Psoas muscle (tissue), 8 donors: ENCODE measurements around the gene SLC44A2. TPM values are rescaled to one million over a fixed set of nuclear protein-coding genes. Genes with fewer than 3 reads are reported as not detected.

ENCODE experiments used
- ATAC-seq, 4 donors: fragments of 200-7000 bp; cut with Tn5 transposase; one replicate each; pipeline ENCODE4 v1.9.1; 2020; ENCODE audit warnings: moderate library complexity in 3 of 4, mild to moderate bottlenecking in 2 of 4
- DNase-seq, 2 donors: peaks; one replicate each; pipeline ENCODE4 v3.0.0-alpha.2; 2020
- H3K27ac ChIP-seq: fragments of 200-600 bp; one replicate; pipeline ENCODE4 v1.8.0; 2022
- H3K27me3 ChIP-seq, 3 donors: fragments of 200-600 bp in 1 of 3; one replicate each; pipeline versions ENCODE4 v1.6.1 to v1.8.0; 2013 to 2022; ENCODE audit warnings: low read length in 2 of 3, mild to moderate bottlenecking in 2 of 3, moderate library complexity in 1 of 3; ENCODE audit not compliant: insufficient read depth in 3 of 3
- H3K36me3 ChIP-seq, 2 donors: fragments of 200-600 bp in 1 of 2; one replicate each; pipeline versions ENCODE4 v1.6.1 to v1.8.0; 2013 to 2022; ENCODE audit warnings: low read depth in 1 of 2, mild to moderate bottlenecking in 1 of 2, moderate library complexity in 1 of 2; ENCODE audit not compliant: insufficient read depth in 1 of 2
- H3K4me1 ChIP-seq: fragments of 200-600 bp; one replicate; pipeline ENCODE4 v1.8.0; 2022
- H3K4me3 ChIP-seq: fragments of 200-600 bp; one replicate; pipeline ENCODE4 v1.8.0; 2022; ENCODE audit warnings: mild to moderate bottlenecking
- H3K9me3 ChIP-seq: fragments of 200-600 bp; one replicate; pipeline ENCODE4 v1.8.0; 2022
- WGBS, 3 donors: extraction: QIAGEN DNeasy Blood & Tissue Kit; methylation state at CpG; one replicate each; pipeline versions ENCODE4 v1.1.6 to v1.1.7; 2013; 5-methylcytosine and 5-hydroxymethylcytosine counted together
- intact Hi-C, 2 donors: fragments of 100-400 bp; cut with DNase I; formaldehyde crosslinking; loops; one replicate each; pipeline versions ENCODE4 v1.11.0 to v1.14.2; 2022
- long read RNA-seq, 2 donors: library from polyadenylated mRNA; unstranded; transcript quantifications; one replicate each; pipeline ENCODE4 v2.0.0, GENCODE V29; 2021
- polyA plus RNA-seq, 3 donors: library from polyadenylated mRNA; stranded (reverse); fragments of 200-250 nt; gene quantifications; one replicate each; pipeline ENCODE4 v1.2.3, GENCODE V29; 2013
- total RNA-seq, 4 donors: library from RNA; stranded (reverse); fragmentation: NEBNext Ultra II Directional in 2 of 4; extraction: Animal tissue kit (Norgen Biotek cat#: 25700) in 2 of 4; gene quantifications; one replicate each; pipeline versions ENCODE4 v1.2.1 to v1.2.4, GENCODE V29; 2021 to 2023
- TF ChIP-seq, protein P1 (sequence below): fragments of 200-600 bp; IDR thresholded peaks from one replicate; pipeline ENCODE4 v1.8.0; 2022; ENCODE audit warnings: antibody characterized with exemption
- donor health status: healthy with polysubstance abuse.
- donor health status: DM: no; HTN: no; CAD: no; lungs with moderate emphysema.
- donor health status: Bipolar disorder and iron deficiency.
- donor health status: healthy.
- donor health status: DM: yes; HTN: yes; CAD: no.
- donor health status: DM: no; HTN: no; CAD: no.
- donor health status: DM: no; HTN: no; CAD: no.
- donor health status: DM: yes; HTN: yes; CAD: no.

SLC44A2 gene
- total RNA-seq (100 to 1,000 TPM in 1 of 4 donors, 10 to 100 TPM in 3; 73.8 to 104 (median 83.8) TPM), polyA plus RNA-seq (10 to 100 TPM; 36.3 to 73.4 (median 63.2) TPM)
- long read RNA-seq, donor 1, transcript SLC44A2-203 (22 exons, 3,784 nt), result major isoform, 12 of 72 reads
- long read RNA-seq, donor 1, transcript SLC44A2-202 (22 exons, 3,301 nt), result minor isoform, 10 of 72 reads
- long read RNA-seq, donor 1, transcript SLC44A2-201 (22 exons, 3,671 nt), result minor isoform, 7 of 72 reads
- long read RNA-seq, donor 1, partial matches to known transcripts, result 15 of 72 reads
- long read RNA-seq, donor 1, other reads (novel, unspliced or antisense), result 27 of 72 reads
- long read RNA-seq, donor 2, transcript SLC44A2-201 (22 exons, 3,671 nt), result minor isoform, 22 of 194 reads
- long read RNA-seq, donor 2, transcript SLC44A2-202 (22 exons, 3,301 nt), result minor isoform, 15 of 194 reads
- long read RNA-seq, donor 2, transcript SLC44A2-203 (22 exons, 3,784 nt), result major isoform, 30 of 194 reads
- long read RNA-seq, donor 2, partial matches to known transcripts, result 45 of 194 reads
- long read RNA-seq, donor 2, other reads (novel, unspliced or antisense), result 81 of 194 reads

DNA sequence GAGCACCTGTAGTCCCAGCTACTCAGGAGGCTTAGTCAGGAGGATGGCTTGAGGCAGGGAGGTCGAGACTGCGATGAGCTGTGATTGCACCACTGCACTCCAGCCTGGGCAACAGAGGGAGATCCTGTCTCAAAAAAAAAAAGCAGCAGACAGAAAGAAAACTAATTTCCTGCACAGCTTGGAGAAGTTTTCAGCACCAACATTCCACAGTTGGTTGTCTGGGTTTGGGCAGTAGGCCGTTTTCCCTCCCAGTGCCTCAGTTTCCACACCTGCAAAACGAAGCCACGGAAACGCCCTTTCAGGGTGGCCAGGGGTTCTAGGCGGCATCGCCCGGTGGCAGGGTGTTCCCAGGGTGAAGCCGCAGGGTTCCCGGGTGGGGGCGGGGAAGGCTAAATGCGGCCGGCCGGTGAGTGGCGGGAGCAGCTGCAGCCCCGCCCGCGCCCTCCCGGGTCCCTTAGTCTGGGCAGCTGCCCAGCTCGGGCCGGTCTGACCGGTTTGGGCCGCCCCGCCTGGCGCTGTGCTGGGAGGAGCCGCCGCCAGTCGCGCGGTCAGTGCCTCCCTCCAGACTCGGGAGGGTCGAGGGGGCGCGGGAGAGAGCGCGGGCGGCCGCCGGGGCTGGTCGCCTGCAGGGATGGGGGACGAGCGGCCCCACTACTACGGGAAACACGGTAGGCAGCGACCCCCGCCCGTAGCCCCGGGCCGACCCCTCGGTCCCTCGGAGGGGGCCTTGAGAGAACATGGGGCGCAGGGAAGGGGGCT, at the start of gene SLC44A2:
Gene SLC44A2, plus strand, starts transcription at position 551 of the 759 bp plus-strand sequence. Its CDS starts 81 bp downstream, at position 632.
- H3K27me3 ChIP-seq, result no peaks in the 10 kb centered on the region
- DNase-seq, result peak; percentile 90 to 95
- TF ChIP-seq, protein P1, sequence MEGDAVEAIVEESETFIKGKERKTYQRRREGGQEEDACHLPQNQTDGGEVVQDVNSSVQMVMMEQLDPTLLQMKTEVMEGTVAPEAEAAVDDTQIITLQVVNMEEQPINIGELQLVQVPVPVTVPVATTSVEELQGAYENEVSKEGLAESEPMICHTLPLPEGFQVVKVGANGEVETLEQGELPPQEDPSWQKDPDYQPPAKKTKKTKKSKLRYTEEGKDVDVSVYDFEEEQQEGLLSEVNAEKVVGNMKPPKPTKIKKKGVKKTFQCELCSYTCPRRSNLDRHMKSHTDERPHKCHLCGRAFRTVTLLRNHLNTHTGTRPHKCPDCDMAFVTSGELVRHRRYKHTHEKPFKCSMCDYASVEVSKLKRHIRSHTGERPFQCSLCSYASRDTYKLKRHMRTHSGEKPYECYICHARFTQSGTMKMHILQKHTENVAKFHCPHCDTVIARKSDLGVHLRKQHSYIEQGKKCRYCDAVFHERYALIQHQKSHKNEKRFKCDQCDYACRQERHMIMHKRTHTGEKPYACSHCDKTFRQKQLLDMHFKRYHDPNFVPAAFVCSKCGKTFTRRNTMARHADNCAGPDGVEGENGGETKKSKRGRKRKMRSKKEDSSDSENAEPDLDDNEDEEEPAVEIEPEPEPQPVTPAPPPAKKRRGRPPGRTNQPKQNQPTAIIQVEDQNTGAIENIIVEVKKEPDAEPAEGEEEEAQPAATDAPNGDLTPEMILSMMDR, result no peak
- peak within 1 kb of the TSS; percentile 93 for H3K4me3 ChIP-seq
- peaks cover 2 to 32% of the 10 kb centered on the region in 2 donors for H3K36me3 ChIP-seq
- WGBS, 3 donors, result 2 to 9% (median 5%) methylated on average over 42 to 53 of the region's 53 CpGs
- H3K9me3 ChIP-seq, result no peaks in the 10 kb centered on the region
- peaks cover 29% of the 10 kb centered on the region for H3K4me1 ChIP-seq
- peak within 1 kb of the TSS; percentile 92 for H3K27ac ChIP-seq
- peak; percentile 96 to 99 (median 98) for ATAC-seq
- intact Hi-C loops, result no loop called here

DNA sequence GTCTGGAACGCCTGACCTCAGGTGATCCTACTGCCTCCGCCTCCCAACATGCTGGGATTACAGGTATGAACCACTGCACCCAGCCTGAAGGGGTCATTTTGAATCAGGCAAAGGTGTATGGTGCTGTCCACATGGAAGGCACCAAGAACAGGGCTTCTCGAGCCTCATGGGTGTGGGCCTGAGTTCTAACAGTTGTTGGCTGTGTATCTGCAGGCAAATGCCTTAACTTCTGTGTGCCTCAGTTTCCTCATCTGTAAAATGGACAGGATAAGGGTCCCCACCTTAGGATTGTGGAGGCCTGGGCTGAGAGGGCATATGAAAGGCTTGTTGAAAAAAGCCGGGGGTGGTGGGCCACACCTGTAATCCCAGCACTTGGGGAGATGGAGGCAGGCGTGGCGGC, 47.4 kb upstream of the SLC44A2 start:
- Histone ChIP-seq H3K4me1 (peaks cover 5% of the 10 kb centered on the region), H3K27ac (no peak overlapping the region), H3K9me3 (no peaks in the 10 kb centered on the region), H3K36me3 (no peaks in the 10 kb centered on the region), H3K4me3 (no peak overlapping the region), H3K27me3 (no peaks in the 10 kb centered on the region)
- DNase-seq (no peak), ATAC-seq (no peak)
- TF ChIP-seq, protein P1, result no peak
- 80 to 95% (median 81%) methylated on average over 6 of the region's 6 CpGs for WGBS, 3 donors
- intact Hi-C loops, result loop anchor here in 1 of 2 donors (10.0 kb wide), 1 partner anchor 173 kb away; the partner anchor contains the start of gene CDC37

DNA sequence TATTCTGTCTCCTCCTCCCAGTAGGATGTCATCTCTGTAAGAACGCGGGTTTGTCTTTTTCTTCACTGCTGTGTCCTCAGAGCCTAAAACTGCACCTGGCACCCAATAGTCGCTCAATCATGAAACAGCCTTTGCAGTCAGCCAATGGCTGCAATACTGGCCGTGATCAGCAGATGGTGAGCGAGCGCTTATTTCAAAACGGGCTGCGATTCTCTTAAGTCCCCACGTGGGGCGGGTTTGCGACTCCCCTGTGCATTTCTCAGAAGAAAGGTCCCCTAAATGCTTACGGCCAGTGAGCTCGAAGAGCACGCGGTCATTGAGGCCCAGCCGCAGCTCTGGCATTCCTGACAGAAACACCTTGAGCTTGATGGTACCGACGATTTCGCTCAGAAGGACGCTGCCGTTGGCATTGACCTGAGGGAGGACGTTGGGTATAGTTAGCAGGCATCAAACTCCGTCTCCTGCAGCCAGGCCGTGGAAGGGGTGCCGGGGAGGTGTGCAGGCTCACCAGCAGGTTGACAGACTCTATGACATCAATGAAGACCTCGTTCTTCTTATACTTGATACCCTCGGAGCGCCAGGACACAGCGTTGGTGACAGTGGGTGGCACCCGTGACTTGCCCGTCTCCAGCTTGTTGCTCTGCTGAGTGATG, 44.2 kb upstream of the SLC44A2 start:
- Histone ChIP-seq H3K36me3 (no peaks in the 10 kb centered on the region), H3K27ac (no peak overlapping the region), H3K4me3 (peak overlapping the region; percentile 52), H3K4me1 (peaks cover 5% of the 10 kb centered on the region), H3K9me3 (no peaks in the 10 kb centered on the region), H3K27me3 (no peaks in the 10 kb centered on the region)
- intact Hi-C loops, result loop anchor here (1.0 kb wide), 1 partner anchor 63 kb away; no protein-coding TSS in a partner anchor
- DNase-seq, result peak; percentile 86 to 94
- ATAC-seq, result peak; percentile 94 to 98 (median 96)
- TF ChIP-seq, protein P1, result peak; percentile 99
- WGBS, 3 donors, result 14 to 21% (median 15%) methylated on average over 31 of the region's 31 CpGs

DNA sequence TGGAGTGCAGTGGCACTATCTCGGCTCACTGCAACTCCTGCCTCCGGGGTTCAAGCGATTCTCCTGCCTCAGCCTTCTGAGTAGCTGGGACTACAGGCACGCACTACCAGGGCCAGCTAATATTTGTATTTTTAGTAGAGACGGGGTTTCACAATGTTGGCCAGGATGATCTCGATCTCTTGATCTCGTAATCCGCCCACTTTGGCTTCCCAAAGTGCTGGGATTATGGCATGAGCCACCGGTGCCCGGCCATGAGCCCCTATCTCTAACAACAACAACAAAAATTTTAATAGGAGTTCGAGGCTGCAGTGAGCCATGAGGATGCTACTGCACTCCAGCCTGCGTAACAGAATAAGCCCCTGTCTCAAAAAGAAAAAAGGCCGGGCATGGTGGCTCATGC, 43.3 kb upstream of the SLC44A2 start:
- peaks cover 0 to 3% (median 0%) of the 10 kb centered on the region in 3 donors for H3K27me3 ChIP-seq
- 87 to 90% (median 90%) methylated on average over 13 of the region's 13 CpGs for WGBS, 3 donors
- H3K4me1 ChIP-seq, result peaks cover 5% of the 10 kb centered on the region
- H3K36me3 ChIP-seq, result no peaks in the 10 kb centered on the region
- TF ChIP-seq, protein P1, result no peak
- no peak overlapping the region for H3K27ac ChIP-seq
- intact Hi-C loops, result no loop called here
- no peak overlapping the region for H3K4me3 ChIP-seq
- H3K9me3 ChIP-seq, result no peaks in the 10 kb centered on the region
- DNase-seq (no peak), ATAC-seq (no peak)
